ENCODE results near the gene CNTNAP3. TPM values are rescaled to one million over a fixed set of nuclear protein-coding genes. Genes with fewer than 3 reads are reported as not detected.
"Not testable (repeated sequence)": the region's sequence is repeated elsewhere in the genome, so short reads cannot be mapped to it uniquely, and the experiment has no call there.

CNTNAP3 gene
- polyA plus RNA-seq (2013, experiment 1 of 2), result 2.1 TPM
- 1.9 TPM for polyA plus RNA-seq (2013, experiment 2 of 2)

GRCh38 chr9:39287980-39288379 lies at the start of gene CNTNAP3:
Gene CNTNAP3 (minus strand): TSS chr9:39288167. CDS start chr9:39288064, 103 bp downstream.
- H3K56ac ChIP-seq (ENCODE audit: low read length); H3K27me3 ChIP-seq (ENCODE audit: insufficient read depth, low read length, poor library complexity); H3K4me2 ChIP-seq (ENCODE audit: low read length); H3K79me1 ChIP-seq (ENCODE audit: low read length); H3K9ac ChIP-seq (ENCODE audit: low read length); H3K27ac ChIP-seq (ENCODE audit: low read depth, low read length); H3K4me3 ChIP-seq (ENCODE audit: low read length); H3K79me2 ChIP-seq (ENCODE audit: control insufficient read depth, insufficient read depth, low read length); H3K18ac ChIP-seq (ENCODE audit: low read length); H2BK15ac ChIP-seq (replicated peaks; ENCODE audit: low read depth); H2BK5ac ChIP-seq (ENCODE audit: low read length); DNase-seq; H2AK5ac ChIP-seq (ENCODE audit: low read length); H3K36me3 ChIP-seq (ENCODE audit: control insufficient read depth, insufficient read depth, low read length); H4K5ac ChIP-seq (ENCODE audit: low read length); H4K8ac ChIP-seq (ENCODE audit: low read depth, low read length); H3K4me1 ChIP-seq (ENCODE audit: control insufficient read depth, low read depth, low read length); H2BK120ac ChIP-seq (ENCODE audit: low read depth, low read length); H3K23ac ChIP-seq (ENCODE audit: low read length); H3K4ac ChIP-seq (ENCODE audit: low read depth, low read length): not testable (repeated sequence)
- WGBS (ENCODE audit: extremely low coverage, insufficient coverage, low lambda C conversion rate), result no CpG with 5 or more reads among the region's 42 CpGs

GRCh38 chr9:39279995-39280394 lies 8.0 kb downstream of the CNTNAP3 start:
- not testable (repeated sequence) for H3K79me2 ChIP-seq (ENCODE audit: control insufficient read depth, insufficient read depth, low read length); H3K79me1 ChIP-seq (ENCODE audit: low read length); H3K18ac ChIP-seq (ENCODE audit: low read length); H3K23ac ChIP-seq (ENCODE audit: low read length); H3K27ac ChIP-seq (ENCODE audit: low read depth, low read length); H3K4me1 ChIP-seq (ENCODE audit: control insufficient read depth, low read depth, low read length); DNase-seq; H3K27me3 ChIP-seq (ENCODE audit: insufficient read depth, low read length, poor library complexity); H3K4me3 ChIP-seq (ENCODE audit: low read length); H3K4ac ChIP-seq (ENCODE audit: low read depth, low read length); H2BK5ac ChIP-seq (ENCODE audit: low read length); H3K56ac ChIP-seq (ENCODE audit: low read length); H4K5ac ChIP-seq (ENCODE audit: low read length); H4K8ac ChIP-seq (ENCODE audit: low read depth, low read length); H2BK15ac ChIP-seq (replicated peaks; ENCODE audit: low read depth); H3K4me2 ChIP-seq (ENCODE audit: low read length); H2AK5ac ChIP-seq (ENCODE audit: low read length); H3K9ac ChIP-seq (ENCODE audit: low read length); H3K36me3 ChIP-seq (ENCODE audit: control insufficient read depth, insufficient read depth, low read length); H2BK120ac ChIP-seq (ENCODE audit: low read depth, low read length)
- no CpG with 5 or more reads among the region's 4 CpGs for WGBS (ENCODE audit: extremely low coverage, insufficient coverage, low lambda C conversion rate)

DNA sequence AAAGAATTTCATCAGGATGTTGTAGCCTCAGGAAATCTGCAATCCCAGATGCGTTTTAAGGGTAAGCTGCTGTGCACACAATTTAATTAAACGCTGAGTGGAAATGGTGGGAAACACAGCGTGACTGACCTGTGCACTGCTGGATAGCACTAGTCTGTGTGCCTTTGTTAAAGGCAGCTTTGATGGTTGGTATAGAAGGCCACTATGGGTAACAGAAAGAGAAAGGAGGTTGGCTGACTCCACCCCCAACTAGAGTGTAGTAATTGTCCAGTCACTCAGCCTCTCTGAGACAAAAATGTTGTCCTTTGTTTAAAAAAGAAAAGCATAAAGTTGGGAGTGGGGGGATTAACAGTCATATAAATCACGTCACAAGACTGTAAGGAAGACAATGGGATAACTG lies 45.5 kb downstream of the CNTNAP3 start:
- H3K56ac ChIP-seq (ENCODE audit: low read length); H3K79me2 ChIP-seq (ENCODE audit: control insufficient read depth, insufficient read depth, low read length); H3K79me1 ChIP-seq (ENCODE audit: low read length); H3K27me3 ChIP-seq (ENCODE audit: insufficient read depth, low read length, poor library complexity); DNase-seq; H4K5ac ChIP-seq (ENCODE audit: low read length); H3K4me1 ChIP-seq (ENCODE audit: control insufficient read depth, low read depth, low read length); H2BK120ac ChIP-seq (ENCODE audit: low read depth, low read length); H3K4me2 ChIP-seq (ENCODE audit: low read length); H2AK5ac ChIP-seq (ENCODE audit: low read length); H3K4me3 ChIP-seq (ENCODE audit: low read length); H3K23ac ChIP-seq (ENCODE audit: low read length); H3K4ac ChIP-seq (ENCODE audit: low read depth, low read length); H4K8ac ChIP-seq (ENCODE audit: low read depth, low read length); H2BK5ac ChIP-seq (ENCODE audit: low read length); H3K9ac ChIP-seq (ENCODE audit: low read length); H3K36me3 ChIP-seq (ENCODE audit: control insufficient read depth, insufficient read depth, low read length); H3K27ac ChIP-seq (ENCODE audit: low read depth, low read length); H2BK15ac ChIP-seq (replicated peaks; ENCODE audit: low read depth); H3K18ac ChIP-seq (ENCODE audit: low read length): not testable (repeated sequence)
- WGBS (ENCODE audit: extremely low coverage, insufficient coverage, low lambda C conversion rate), result no CpG with 5 or more reads among the region's 4 CpGs

GRCh38 chr9:39232130-39232991 lies 55.6 kb downstream of the CNTNAP3 start:
- WGBS (ENCODE audit: extremely low coverage, insufficient coverage, low lambda C conversion rate), result no CpG with 5 or more reads among the region's 12 CpGs
- H3K4ac ChIP-seq (ENCODE audit: low read depth, low read length); H4K8ac ChIP-seq (ENCODE audit: low read depth, low read length); H4K5ac ChIP-seq (ENCODE audit: low read length); H2BK15ac ChIP-seq (replicated peaks; ENCODE audit: low read depth); H3K23ac ChIP-seq (ENCODE audit: low read length); H3K79me1 ChIP-seq (ENCODE audit: low read length); H3K4me1 ChIP-seq (ENCODE audit: control insufficient read depth, low read depth, low read length); DNase-seq; H3K27me3 ChIP-seq (ENCODE audit: insufficient read depth, low read length, poor library complexity); H3K27ac ChIP-seq (ENCODE audit: low read depth, low read length); H3K79me2 ChIP-seq (ENCODE audit: control insufficient read depth, insufficient read depth, low read length); H3K4me3 ChIP-seq (ENCODE audit: low read length); H3K9ac ChIP-seq (ENCODE audit: low read length); H3K56ac ChIP-seq (ENCODE audit: low read length); H2BK120ac ChIP-seq (ENCODE audit: low read depth, low read length); H3K36me3 ChIP-seq (ENCODE audit: control insufficient read depth, insufficient read depth, low read length); H3K4me2 ChIP-seq (ENCODE audit: low read length); H2BK5ac ChIP-seq (ENCODE audit: low read length); H3K18ac ChIP-seq (ENCODE audit: low read length); H2AK5ac ChIP-seq (ENCODE audit: low read length): not testable (repeated sequence)

DNA sequence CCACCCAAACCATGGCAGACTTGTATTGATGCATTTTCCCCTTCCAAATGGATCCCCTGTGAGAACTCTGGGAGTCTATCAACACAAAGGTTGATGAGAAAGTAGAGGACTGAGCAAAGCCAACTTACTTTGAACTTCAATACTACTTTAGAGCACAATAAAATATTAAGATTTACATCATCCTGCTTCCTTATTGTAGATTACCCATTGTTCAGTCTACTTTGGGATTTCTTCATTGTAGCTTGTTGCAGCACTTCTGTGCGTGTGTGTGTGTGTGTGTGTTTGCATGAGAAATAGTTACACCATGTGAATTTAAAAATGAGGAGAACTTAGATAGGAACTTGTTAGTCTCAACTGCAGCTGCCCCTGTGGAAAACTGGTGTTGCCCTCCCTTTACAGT lies 72.0 kb downstream of the CNTNAP3 start:
- not testable (repeated sequence) for H3K79me1 ChIP-seq (ENCODE audit: low read length); H2BK5ac ChIP-seq (ENCODE audit: low read length); H2BK15ac ChIP-seq (replicated peaks; ENCODE audit: low read depth); H4K5ac ChIP-seq (ENCODE audit: low read length); H3K18ac ChIP-seq (ENCODE audit: low read length); DNase-seq; H3K4me2 ChIP-seq (ENCODE audit: low read length); H3K27ac ChIP-seq (ENCODE audit: low read depth, low read length); H3K36me3 ChIP-seq (ENCODE audit: control insufficient read depth, insufficient read depth, low read length); H3K56ac ChIP-seq (ENCODE audit: low read length); H3K4me1 ChIP-seq (ENCODE audit: control insufficient read depth, low read depth, low read length); H3K27me3 ChIP-seq (ENCODE audit: insufficient read depth, low read length, poor library complexity); H3K4ac ChIP-seq (ENCODE audit: low read depth, low read length); H4K8ac ChIP-seq (ENCODE audit: low read depth, low read length); H3K9ac ChIP-seq (ENCODE audit: low read length); H2AK5ac ChIP-seq (ENCODE audit: low read length); H3K4me3 ChIP-seq (ENCODE audit: low read length); H3K79me2 ChIP-seq (ENCODE audit: control insufficient read depth, insufficient read depth, low read length); H3K23ac ChIP-seq (ENCODE audit: low read length); H2BK120ac ChIP-seq (ENCODE audit: low read depth, low read length)
- no CpG with 5 or more reads among the region's 1 CpG for WGBS (ENCODE audit: extremely low coverage, insufficient coverage, low lambda C conversion rate)

DNA sequence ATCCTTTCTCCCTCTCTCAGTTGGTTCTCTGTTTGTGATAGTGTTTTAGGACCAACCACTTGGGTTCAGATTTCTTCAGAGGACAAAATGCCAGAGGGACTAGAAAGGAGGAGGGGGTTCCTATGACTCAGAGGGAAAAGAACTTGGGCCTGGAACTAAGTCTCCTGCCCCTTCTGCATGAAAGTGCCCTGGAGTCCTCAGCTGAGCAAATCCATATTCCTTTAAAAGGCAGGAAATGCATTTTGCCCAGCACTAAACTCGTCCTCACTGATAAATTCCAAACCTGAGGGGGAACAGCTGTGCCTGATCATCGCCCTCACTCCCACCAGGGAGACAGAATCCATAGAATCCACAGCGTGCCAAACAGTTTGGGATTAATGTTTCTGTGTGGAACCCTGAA lies 78.2 kb downstream of the CNTNAP3 start:
- not testable (repeated sequence) for H3K4me1 ChIP-seq (ENCODE audit: control insufficient read depth, low read depth, low read length); H3K4me2 ChIP-seq (ENCODE audit: low read length); H2AK5ac ChIP-seq (ENCODE audit: low read length); H3K27me3 ChIP-seq (ENCODE audit: insufficient read depth, low read length, poor library complexity); H2BK120ac ChIP-seq (ENCODE audit: low read depth, low read length); H2BK5ac ChIP-seq (ENCODE audit: low read length); H3K18ac ChIP-seq (ENCODE audit: low read length); H2BK15ac ChIP-seq (replicated peaks; ENCODE audit: low read depth); H3K79me1 ChIP-seq (ENCODE audit: low read length); H3K4me3 ChIP-seq (ENCODE audit: low read length); H3K36me3 ChIP-seq (ENCODE audit: control insufficient read depth, insufficient read depth, low read length); H3K56ac ChIP-seq (ENCODE audit: low read length); H3K4ac ChIP-seq (ENCODE audit: low read depth, low read length); H3K9ac ChIP-seq (ENCODE audit: low read length); H4K5ac ChIP-seq (ENCODE audit: low read length); H3K79me2 ChIP-seq (ENCODE audit: control insufficient read depth, insufficient read depth, low read length); H4K8ac ChIP-seq (ENCODE audit: low read depth, low read length); H3K23ac ChIP-seq (ENCODE audit: low read length); DNase-seq; H3K27ac ChIP-seq (ENCODE audit: low read depth, low read length)
- no CpG with 5 or more reads among the region's 3 CpGs for WGBS (ENCODE audit: extremely low coverage, insufficient coverage, low lambda C conversion rate)

Data from mesendoderm (in vitro differentiated cells).